ENCODE measurements around the gene CLUH. TPM values are rescaled to one million over a fixed set of nuclear protein-coding genes. Genes with fewer than 3 reads are reported as not detected.

Gene CLUH
- total RNA-seq (2022) (161 and 164 TPM in 2 replicates), Bru-seq, nascent RNA (percentile 67 among the genes with signal in this experiment), BruChase-seq, experiment 1, labeled RNA remaining after a 2-hour chase (percentile 78 among the genes with signal in this experiment), BruChase-seq, experiment 2, labeled RNA remaining after a 6-hour chase (percentile 91 among the genes with signal in this experiment)
- long read RNA-seq, full-length matches to known transcripts = 14 of 146 reads
- long read RNA-seq, partial matches to known transcripts = 51 of 146 reads
- long read RNA-seq, other reads (novel, unspliced or antisense) = 81 of 146 reads

GRCh38 chr17:2711608-2712299 lies at the start of gene CLUH:
Gene CLUH, minus strand, starts transcription at chr17:2711764. Its CDS starts 103 bp downstream, at chr17:2711661.
- H3K27me3 Mint-ChIP-seq (ENCODE audit: insufficient read depth, unreplicated experiment) = no peaks in the 10 kb centered on the region

DNA sequence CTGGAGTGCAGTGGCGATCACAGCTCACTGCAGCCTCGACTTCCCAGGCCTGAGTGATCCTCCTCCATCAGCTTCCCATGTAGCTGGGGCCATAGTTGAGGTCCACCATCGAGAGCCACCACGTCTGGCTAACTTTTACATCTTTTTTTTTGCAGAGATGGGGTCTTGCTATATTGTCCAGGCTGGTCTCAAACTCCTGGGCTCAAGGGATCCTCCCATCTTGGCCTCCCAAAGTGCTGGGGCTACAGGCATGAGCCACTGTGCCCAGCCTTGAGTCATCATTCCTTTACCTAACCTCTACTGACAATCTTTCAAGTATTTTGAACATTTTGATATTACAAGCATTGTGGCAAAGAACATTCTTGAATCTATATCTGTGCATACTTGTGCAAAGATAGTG lies 47.3 kb upstream of the CLUH start:
- no TSS peak for BruUV-seq (replicated peaks)
- POLR2A ChIA-PET = interaction anchor here (0.6 kb wide), 1 partner anchor 9 kb away, joined by 3 read pairs; no protein-coding TSS in a partner anchor
- no peaks in the 10 kb centered on the region for H3K36me3 ChIP-seq (ENCODE audit: control insufficient read depth, insufficient read depth, low read length)
- no peak for TF ChIP-seq CTCF (IDR thresholded peaks at IDR 0.05; ENCODE audit: insufficient read depth in 1 of 2, low read depth in 1 of 2, low read length in 1 of 2, severe bottlenecking in 1 of 2, unreplicated experiment in 1 of 2)
- intact Hi-C loops (cut with micrococcal nuclease; ENCODE audit: unreplicated experiment) = no loop called here
- H3K27me3 ChIP-seq (replicated peaks; ENCODE audit: control insufficient read depth, insufficient read depth, low read length) = no peaks in the 10 kb centered on the region; the same call in 1 of the 2 replicates
- no peak for DNase-seq
- H3K9me3 ChIP-seq = no peaks in the 10 kb centered on the region
- H3K27me3 Mint-ChIP-seq (ENCODE audit: insufficient read depth, unreplicated experiment) = peaks cover 17% of the 10 kb centered on the region
- H3K4me3 Mint-ChIP-seq (ENCODE audit: unreplicated experiment) = no peak overlapping the region
- CTCF ChIA-PET = no interaction called here
- peaks cover 5% of the 10 kb centered on the region; the same call in 1 of the 2 replicates for H3K4me1 ChIP-seq
- no peaks in the 10 kb centered on the region for H3K4me1 Mint-ChIP-seq (ENCODE audit: low read depth, unreplicated experiment)
- H3K9me3 Mint-ChIP-seq (ENCODE audit: unreplicated experiment) = no peaks in the 10 kb centered on the region
- H3K27ac Mint-ChIP-seq (ENCODE audit: unreplicated experiment) = no peak overlapping the region
- no peaks in the 10 kb centered on the region for H3K36me3 Mint-ChIP-seq (ENCODE audit: insufficient read depth, unreplicated experiment)
- no peak overlapping the region for H3K4me3 ChIP-seq (ENCODE audit: low read depth, low read length)

More at GRCh38 chr17:2711608-2712299, at the start of gene CLUH:
- Mint-ChIP-seq H3K36me3 (ENCODE audit: insufficient read depth, unreplicated experiment) (peaks cover 22% of the 10 kb centered on the region), H3K27ac (ENCODE audit: unreplicated experiment) (peak within 1 kb of the TSS; percentile 97), H3K4me3 (ENCODE audit: unreplicated experiment) (peak within 1 kb of the TSS; percentile 98), H3K4me1 (ENCODE audit: low read depth, unreplicated experiment) (peaks cover 24% of the 10 kb centered on the region), H3K9me3 (ENCODE audit: unreplicated experiment) (no peaks in the 10 kb centered on the region)
- ChIA-PET POLR2A (interaction anchor here (1.6 kb wide), 1 partner anchor 12 kb away, joined by 7 read pairs; no protein-coding TSS in a partner anchor), CTCF (no interaction called here)
- no TSS peak for BruUV-seq (replicated peaks)
- peak; percentile 95 to 96 for DNase-seq
- peak within 1 kb of the TSS; percentile 95 for H3K4me3 ChIP-seq (ENCODE audit: low read depth, low read length)
- TF ChIP-seq CTCF (IDR thresholded peaks at IDR 0.05; ENCODE audit: insufficient read depth in 1 of 2, low read depth in 1 of 2, low read length in 1 of 2, severe bottlenecking in 1 of 2, unreplicated experiment in 1 of 2) = no peak
- 0 out of 2 replicates have a peak, but pooled peaks cover 1% of the 10 kb centered on the region for H3K36me3 ChIP-seq (ENCODE audit: control insufficient read depth, insufficient read depth, low read length)
- no peaks in the 10 kb centered on the region for H3K27me3 ChIP-seq (replicated peaks; ENCODE audit: control insufficient read depth, insufficient read depth, low read length)
- no peaks in the 10 kb centered on the region for H3K9me3 ChIP-seq
- H3K4me1 ChIP-seq = peaks cover 17% of the 10 kb centered on the region
- intact Hi-C loops (cut with micrococcal nuclease; ENCODE audit: unreplicated experiment) = loop anchor here (1.0 to 5.0 kb wide), 2 partner anchors 13 to 119 kb away; partner anchors contain the start of gene PAFAH1B1

DNA sequence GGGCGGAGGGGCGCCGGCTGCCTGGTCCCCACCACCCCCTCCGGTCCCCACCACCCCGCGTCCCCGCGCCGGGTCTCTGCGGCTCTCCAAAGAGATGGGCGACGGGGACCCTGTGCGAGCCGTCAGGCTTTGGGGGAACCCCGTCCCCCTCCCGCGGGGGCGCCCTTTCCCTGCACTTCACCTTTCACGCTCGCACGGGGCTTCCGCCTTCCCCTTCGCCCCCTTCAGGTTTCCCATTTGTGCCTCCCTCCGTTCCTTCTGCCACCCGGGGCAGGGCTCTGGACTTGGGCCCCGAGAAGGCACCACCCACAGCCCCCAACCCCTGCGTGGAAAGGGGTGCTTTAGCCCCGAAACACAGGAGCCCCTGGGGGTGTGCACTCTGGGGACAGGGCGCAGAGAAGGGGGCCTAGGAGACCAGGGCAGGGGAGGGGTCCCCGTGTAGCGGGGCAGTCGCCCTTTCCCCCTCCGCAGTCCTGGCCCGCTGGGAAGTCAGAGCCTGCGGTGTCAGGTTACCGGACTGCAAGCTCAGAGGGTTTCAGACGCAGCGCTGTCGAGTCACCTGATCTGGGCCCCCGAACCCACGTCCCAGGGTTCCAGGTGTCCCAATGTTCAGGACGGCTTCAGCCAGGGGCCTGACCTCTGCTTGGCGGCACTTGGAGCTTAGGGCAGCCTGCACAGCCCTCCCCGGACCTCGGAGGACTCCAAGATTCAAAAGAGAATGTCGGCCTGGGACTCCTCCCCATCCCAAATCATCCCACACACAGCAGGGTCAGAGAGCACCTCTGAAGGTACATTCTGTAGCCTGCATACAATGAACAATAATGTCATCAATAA lies 44.5 kb upstream of the CLUH start:
- TF ChIP-seq CTCF (IDR thresholded peaks at IDR 0.05; ENCODE audit: insufficient read depth in 1 of 2, low read depth in 1 of 2, low read length in 1 of 2, severe bottlenecking in 1 of 2, unreplicated experiment in 1 of 2) = no peak
- Histone ChIP-seq H3K27me3 (replicated peaks; ENCODE audit: control insufficient read depth, insufficient read depth, low read length) (no peaks in the 10 kb centered on the region; the same call in 1 of the 2 replicates), H3K4me1 (peaks cover 5% of the 10 kb centered on the region; the same call in 1 of the 2 replicates), H3K36me3 (ENCODE audit: control insufficient read depth, insufficient read depth, low read length) (no peaks in the 10 kb centered on the region), H3K4me3 (ENCODE audit: low read depth, low read length) (peak overlapping the region; percentile 48), H3K9me3 (no peaks in the 10 kb centered on the region)
- H3K36me3 Mint-ChIP-seq (ENCODE audit: insufficient read depth, unreplicated experiment) = no peaks in the 10 kb centered on the region
- ChIA-PET CTCF (interaction anchor here (1.2 kb wide), 1 partner anchor 30 kb away, joined by 3 read pairs; no protein-coding TSS in a partner anchor), POLR2A (no interaction called here)
- H3K27ac Mint-ChIP-seq (ENCODE audit: unreplicated experiment) = no peak overlapping the region
- intact Hi-C loops (cut with micrococcal nuclease; ENCODE audit: unreplicated experiment) = no loop called here
- no peaks in the 10 kb centered on the region for H3K9me3 Mint-ChIP-seq (ENCODE audit: unreplicated experiment)
- no TSS peak for BruUV-seq (replicated peaks)
- no peaks in the 10 kb centered on the region for H3K4me1 Mint-ChIP-seq (ENCODE audit: low read depth, unreplicated experiment)
- H3K27me3 Mint-ChIP-seq (ENCODE audit: insufficient read depth, unreplicated experiment) = peaks cover 12% of the 10 kb centered on the region
- peak overlapping the region; percentile 78 for H3K4me3 Mint-ChIP-seq (ENCODE audit: unreplicated experiment)
- DNase-seq = peak; percentile 44 to 55
